Testis (tissue), 3 donors: ENCODE measurements around the gene FBXL7. TPM values are rescaled to one million over a fixed set of nuclear protein-coding genes. Genes with fewer than 3 reads are reported as not detected.

ENCODE experiments used
- DNase-seq: peaks from one replicate; pipeline ENCODE4 v3.0.0-alpha.2; 2019
- H3K27ac ChIP-seq, 2 donors: fragments of 200-600 bp; sonication (generic); one replicate each; pipeline ENCODE4 v1.5.1; 2019
- H3K27me3 ChIP-seq: fragments of 200-600 bp; sonication (generic); one replicate; pipeline ENCODE4 v1.5.1; 2019
- H3K36me3 ChIP-seq: fragments of 200-600 bp; sonication (generic); one replicate; pipeline ENCODE4 v1.5.1; 2017; ENCODE audit warnings: low read depth; ENCODE audit errors: missing control alignments
- H3K4me1 ChIP-seq: fragments of 200-600 bp; sonication (generic); one replicate; pipeline ENCODE4 v1.5.1; 2019
- H3K4me3 ChIP-seq, 2 donors: fragments of 200-600 bp; sonication (generic); one replicate each; pipeline ENCODE4 v1.5.1; 2017 to 2019
- H3K9me3 ChIP-seq: fragments of 200-600 bp; sonication (generic); one replicate; pipeline ENCODE4 v1.5.1; 2017
- POLR2A ChIP-seq: fragments of 450-650 bp; IDR thresholded peaks from one replicate; pipeline ENCODE4 v1.6.1; 2017; ENCODE audit warnings: antibody characterized with exemption, mild to moderate bottlenecking, moderate library complexity
- WGBS, 2 donors: methylation state at CpG; one replicate each; pipeline ENCODE4 v1.1.5; 2018; 5-methylcytosine and 5-hydroxymethylcytosine counted together
- intact Hi-C: fragments of 100-400 bp; cut with DNase I; formaldehyde crosslinking; loops from one replicate; pipeline ENCODE4 v1.15.1; 2023; ENCODE audit warnings: low total_unique reads
- polyA plus RNA-seq: library from polyadenylated mRNA; stranded (reverse); fragments of 350-450 nt; fragmentation: Illumina TruSeq; extraction: RNeasy Lipid Tissue Mini Kit (QIAGEN cat#74804); gene quantifications from one replicate; pipeline ENCODE4 v1.2.3, GENCODE V29; 2014; ENCODE audit warnings: low read depth, low replicate concordance; ENCODE audit not compliant: insufficient read depth
- total RNA-seq, 2 donors: library from RNA; depleted of rRNA; stranded (reverse); fragments of >200 nt; gene quantifications; one replicate each; pipeline ENCODE4 v1.2.3, GENCODE V29; 2016
- TF ChIP-seq, protein P1 (sequence below), 3 experiments: fragments of 450-650 bp in 2 of 3; fragments of 200-600 bp in 1 of 3; sonication (generic) in 1 of 3; IDR thresholded peaks; one replicate each; pipeline ENCODE4 v1.5.1; 2016 to 2019; ENCODE audit warnings: antibody characterized with exemption in 3 of 3, mild to moderate bottlenecking in 2 of 3, moderate library complexity in 1 of 3

The FBXL7 gene
- total and polyA plus RNA-seq, 3 donors from 2014 or later, result 9.8 to 17.3 (median 15.2) TPM

DNA sequence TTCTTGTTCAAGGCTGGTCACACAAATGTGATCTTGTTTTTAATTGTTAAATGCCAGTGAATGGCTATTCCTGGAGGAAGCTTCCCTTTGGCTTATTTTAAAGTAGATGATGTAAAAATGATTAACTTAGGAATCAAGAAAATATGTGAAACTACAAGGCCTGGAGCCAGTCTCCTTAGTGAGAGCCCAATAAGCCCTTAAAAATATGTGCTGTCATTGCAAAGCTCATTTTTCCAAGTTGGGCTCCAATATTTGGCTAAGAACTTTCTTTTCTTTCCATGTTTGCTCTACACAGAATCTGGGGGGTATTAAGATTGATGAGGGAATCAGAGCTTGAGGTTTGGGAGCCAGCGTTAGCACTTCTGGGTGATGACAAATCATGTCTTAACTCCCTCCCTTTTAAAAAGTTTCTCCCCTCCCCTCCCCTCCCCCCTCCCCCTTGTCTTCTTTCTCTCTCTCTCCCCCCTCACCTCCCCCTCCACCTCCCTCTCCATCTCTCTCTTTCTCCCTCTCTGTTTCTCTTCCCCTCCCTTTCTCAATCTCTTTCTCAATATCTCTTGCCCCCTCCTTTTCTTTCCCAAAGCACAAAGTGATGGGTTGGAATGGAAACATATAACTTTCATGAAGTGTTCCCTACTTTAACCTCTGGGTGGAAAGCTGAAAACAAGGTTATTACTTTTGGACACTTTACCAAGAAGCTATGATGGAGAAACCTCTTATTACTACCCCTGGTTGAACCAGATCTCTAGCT, 86.0 kb downstream of the FBXL7 start:
- Histone ChIP-seq H3K4me3 (no peak overlapping the region), H3K27me3 (no peaks in the 10 kb centered on the region), H3K4me1 (no peaks in the 10 kb centered on the region), H3K9me3 (no peaks in the 10 kb centered on the region), H3K36me3 (no peaks in the 10 kb centered on the region), H3K27ac (no peak overlapping the region)
- TF ChIP-seq POLR2A, result no peak
- TF ChIP-seq, protein P1, sequence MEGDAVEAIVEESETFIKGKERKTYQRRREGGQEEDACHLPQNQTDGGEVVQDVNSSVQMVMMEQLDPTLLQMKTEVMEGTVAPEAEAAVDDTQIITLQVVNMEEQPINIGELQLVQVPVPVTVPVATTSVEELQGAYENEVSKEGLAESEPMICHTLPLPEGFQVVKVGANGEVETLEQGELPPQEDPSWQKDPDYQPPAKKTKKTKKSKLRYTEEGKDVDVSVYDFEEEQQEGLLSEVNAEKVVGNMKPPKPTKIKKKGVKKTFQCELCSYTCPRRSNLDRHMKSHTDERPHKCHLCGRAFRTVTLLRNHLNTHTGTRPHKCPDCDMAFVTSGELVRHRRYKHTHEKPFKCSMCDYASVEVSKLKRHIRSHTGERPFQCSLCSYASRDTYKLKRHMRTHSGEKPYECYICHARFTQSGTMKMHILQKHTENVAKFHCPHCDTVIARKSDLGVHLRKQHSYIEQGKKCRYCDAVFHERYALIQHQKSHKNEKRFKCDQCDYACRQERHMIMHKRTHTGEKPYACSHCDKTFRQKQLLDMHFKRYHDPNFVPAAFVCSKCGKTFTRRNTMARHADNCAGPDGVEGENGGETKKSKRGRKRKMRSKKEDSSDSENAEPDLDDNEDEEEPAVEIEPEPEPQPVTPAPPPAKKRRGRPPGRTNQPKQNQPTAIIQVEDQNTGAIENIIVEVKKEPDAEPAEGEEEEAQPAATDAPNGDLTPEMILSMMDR (IDR thresholded peaks at IDR 0.05), result no peak
- no peak for DNase-seq
- intact Hi-C loops, result no loop called here
- WGBS, 2 donors, result 73 to 77% methylated on average over 1 of the region's 1 CpG

DNA sequence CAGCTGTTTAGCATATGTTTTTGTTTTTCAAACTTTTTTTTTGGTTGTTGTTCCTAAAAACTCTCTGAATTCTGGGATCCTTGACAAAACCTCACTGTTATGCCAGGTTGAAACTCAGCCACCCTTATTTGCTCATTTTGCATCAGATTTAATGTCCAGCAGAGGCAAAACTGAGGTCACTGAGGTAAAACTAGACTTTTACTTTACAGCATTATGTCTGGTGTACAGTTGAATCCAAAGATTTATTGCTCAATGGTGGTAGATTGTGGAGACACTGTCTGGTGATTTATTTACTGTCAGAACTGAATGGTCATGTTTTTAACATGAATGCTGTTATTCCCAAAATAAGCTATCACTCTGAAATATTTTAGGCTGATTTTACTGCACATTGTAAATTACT, 87.9 kb downstream of the FBXL7 start:
- no peaks in the 10 kb centered on the region for H3K27me3 ChIP-seq
- no peak overlapping the region for H3K27ac ChIP-seq
- H3K9me3 ChIP-seq, result no peaks in the 10 kb centered on the region
- no peaks in the 10 kb centered on the region for H3K4me1 ChIP-seq
- no peaks in the 10 kb centered on the region for H3K36me3 ChIP-seq
- H3K4me3 ChIP-seq, result no peak overlapping the region
- no peak for DNase-seq
- TF ChIP-seq, protein P1 (IDR thresholded peaks at IDR 0.05), result no peak
- TF ChIP-seq POLR2A, result no peak
- intact Hi-C loops, result no loop called here

DNA sequence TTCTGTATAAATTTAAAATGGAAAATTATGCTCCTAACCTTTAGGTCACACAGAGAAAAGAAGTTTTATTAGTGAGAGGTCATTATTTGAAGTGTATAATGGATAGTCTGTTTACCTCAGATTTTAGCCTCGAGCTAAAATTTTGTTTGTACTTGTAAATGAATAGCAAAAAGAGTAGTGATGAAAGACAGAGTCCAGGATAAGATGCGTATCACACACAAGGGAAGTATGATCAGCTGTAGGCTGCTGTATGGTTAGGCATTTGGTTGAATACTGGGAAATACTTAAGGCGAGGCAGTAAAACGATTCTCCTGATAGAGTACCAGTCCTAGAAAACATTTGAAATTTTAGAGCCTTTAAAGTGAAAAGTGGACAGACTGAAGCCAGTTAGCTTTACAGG, 92.7 kb downstream of the FBXL7 start:
- no peak overlapping the region for H3K27ac ChIP-seq
- no peaks in the 10 kb centered on the region for H3K36me3 ChIP-seq
- no peak overlapping the region for H3K4me3 ChIP-seq
- H3K4me1 ChIP-seq, result no peaks in the 10 kb centered on the region
- TF ChIP-seq, protein P1 (IDR thresholded peaks at IDR 0.05), result no peak
- no peak for TF ChIP-seq POLR2A
- DNase-seq, result no peak
- H3K27me3 ChIP-seq, result no peaks in the 10 kb centered on the region
- no peaks in the 10 kb centered on the region for H3K9me3 ChIP-seq
- 66 to 67% methylated on average over 4 of the region's 4 CpGs for whole genome bisulfite sequencing, 2 donors
- intact Hi-C loops, result no loop called here

DNA sequence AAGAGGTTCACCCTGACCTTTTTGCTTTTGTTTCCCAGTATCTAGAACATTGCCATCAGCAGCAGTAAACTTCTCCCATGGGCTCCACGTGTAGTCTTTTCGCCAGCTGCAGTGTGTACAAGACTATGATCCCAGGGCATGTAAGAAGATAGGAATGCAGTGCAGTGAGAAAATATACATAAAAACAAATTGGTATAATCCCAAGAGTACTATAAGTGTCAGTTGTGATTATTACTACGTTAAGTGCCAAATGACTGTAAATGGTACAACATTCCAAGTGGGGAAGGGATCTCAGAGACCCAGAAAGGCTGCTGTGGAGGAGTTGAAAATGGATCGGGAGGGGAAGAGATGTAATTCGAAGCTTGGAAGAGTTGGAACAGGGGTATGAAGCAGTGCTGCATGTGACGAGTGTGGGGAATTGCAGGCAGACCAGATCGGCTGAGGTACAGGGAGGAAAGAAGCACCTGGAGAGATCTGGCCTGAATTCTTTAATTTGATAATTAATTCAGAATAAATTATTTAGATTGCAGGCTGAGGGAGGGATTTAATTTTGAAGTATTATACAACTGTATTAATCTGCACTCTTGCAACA, 95.1 kb downstream of the FBXL7 start:
- WGBS, 2 donors, result 77 to 84% methylated on average over 7 of the region's 7 CpGs
- no peak overlapping the region for H3K4me3 ChIP-seq
- no peaks in the 10 kb centered on the region for H3K9me3 ChIP-seq
- no peak overlapping the region for H3K27ac ChIP-seq
- DNase-seq, result no peak
- H3K4me1 ChIP-seq, result no peaks in the 10 kb centered on the region
- TF ChIP-seq, protein P1 (IDR thresholded peaks at IDR 0.05), result no peak
- TF ChIP-seq POLR2A, result no peak
- H3K27me3 ChIP-seq, result no peaks in the 10 kb centered on the region
- H3K36me3 ChIP-seq, result no peaks in the 10 kb centered on the region
- intact Hi-C loops, result no loop called here

DNA sequence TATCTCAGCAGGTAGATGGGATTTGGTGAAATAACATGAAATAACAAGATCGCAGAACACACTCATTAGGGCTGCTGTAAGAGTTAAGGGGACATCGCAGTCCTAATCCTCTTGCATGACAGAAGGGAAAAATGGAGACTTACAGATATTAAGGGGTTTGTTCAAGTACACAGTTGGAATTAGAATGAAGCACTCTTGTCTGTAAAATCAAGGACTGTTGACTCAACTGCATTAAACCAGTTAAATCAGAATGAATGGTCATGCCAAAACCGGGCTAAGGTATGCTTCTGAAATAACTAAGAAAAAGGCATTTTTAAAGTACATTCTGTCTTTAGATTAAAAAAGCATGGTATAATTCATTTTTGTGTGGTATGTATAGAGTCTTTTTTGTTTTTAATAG, 95.9 kb downstream of the FBXL7 start:
- no peaks in the 10 kb centered on the region for H3K4me1 ChIP-seq
- DNase-seq, result no peak
- TF ChIP-seq, protein P1 (IDR thresholded peaks at IDR 0.05), result no peak
- no peak for TF ChIP-seq POLR2A
- no peak overlapping the region for H3K27ac ChIP-seq
- H3K9me3 ChIP-seq, result no peaks in the 10 kb centered on the region
- WGBS, 2 donors, result 63 to 97% methylated on average over 3 of the region's 3 CpGs
- H3K36me3 ChIP-seq, result no peaks in the 10 kb centered on the region
- H3K27me3 ChIP-seq, result no peaks in the 10 kb centered on the region
- intact Hi-C loops, result no loop called here
- H3K4me3 ChIP-seq, result no peak overlapping the region
